Sigmoid colon (tissue), 7 donors: ENCODE results near the gene IGFL4. TPM values are rescaled to one million over a fixed set of nuclear protein-coding genes. Genes with fewer than 3 reads are reported as not detected.
A peak's percentile ranks its signal among the peaks of the same experiment; 100 is the strongest.

Source experiments
- DNase-seq: peaks from one replicate; pipeline ENCODE4 v3.0.0-alpha.2; 2019
- H3K27ac ChIP-seq, 4 donors: fragments of 200-600 bp; sonication (generic); one replicate each; pipeline ENCODE4 v1.5.1; 2016 to 2019; ENCODE audit warnings: mild to moderate bottlenecking in 1 of 4
- H3K27me3 ChIP-seq, 3 donors: fragments of 200-600 bp; sonication (generic); one replicate each; pipeline ENCODE4 v1.5.1; 2019; ENCODE audit warnings: mild to moderate bottlenecking in 1 of 3
- H3K36me3 ChIP-seq, 4 donors: fragments of 200-600 bp; sonication (generic); one replicate each; pipeline ENCODE4 v1.5.1; 2016 to 2019
- H3K4me1 ChIP-seq, 4 donors: fragments of 200-600 bp; sonication (generic); one replicate each; pipeline ENCODE4 v1.5.1; 2017 to 2019
- H3K4me3 ChIP-seq, 4 donors: fragments of 200-600 bp; sonication (generic); one replicate each; pipeline ENCODE4 v1.5.1; 2017 to 2019; ENCODE audit warnings: mild to moderate bottlenecking in 2 of 4, moderate library complexity in 1 of 4
- H3K9me3 ChIP-seq, 4 donors: fragments of 200-600 bp in 3 of 4; sonication (generic) in 3 of 4; one replicate each; pipeline versions ENCODE4 v1.5.1 to v1.6.1; 2013 to 2019
- EP300 ChIP-seq, 4 donors: sonication (generic); formaldehyde crosslinking; IDR thresholded peaks; one replicate each; pipeline ENCODE4 v1.6.1; 2017; ENCODE audit warnings: antibody characterized with exemption in 4 of 4
- POLR2A ChIP-seq, 2 donors: fragments of 450-650 bp; IDR thresholded peaks; one replicate each; pipeline ENCODE4 v1.6.1; 2016; ENCODE audit warnings: antibody characterized with exemption in 2 of 2, mild to moderate bottlenecking in 2 of 2, moderate library complexity in 2 of 2
- POLR2AphosphoS5 ChIP-seq, 4 donors: sonication (generic); formaldehyde crosslinking; IDR thresholded peaks; one replicate each; pipeline ENCODE4 v1.6.1; 2017; ENCODE audit warnings: antibody characterized with exemption in 4 of 4
- WGBS, 2 donors: extraction: QIAGEN DNeasy Blood & Tissue Kit; methylation state at CpG; one replicate each; pipeline ENCODE4 v1.1.7; 2013; 5-methylcytosine and 5-hydroxymethylcytosine counted together
- intact Hi-C: fragments of 100-400 bp; cut with DNase I; formaldehyde crosslinking; loops from one replicate; pipeline ENCODE4 v1.15.1; 2023
- polyA plus RNA-seq, 3 donors: library from polyadenylated mRNA; stranded (reverse); fragments of 200-250 nt; gene quantifications; one replicate each; pipeline ENCODE4 v1.2.3, GENCODE V29; 2013
- small RNA-seq, 3 donors: library from RNA; depleted of rRNA; stranded (forward); fragments of <200 nt; gene quantifications; one replicate each; pipeline ENCODE3, GENCODE V24; 2016
- total RNA-seq, 4 donors: library from RNA; depleted of rRNA; stranded (reverse); fragments of >200 nt; gene quantifications; one replicate each; pipeline ENCODE4 v1.1.0, GENCODE V29; 2016
- TF ChIP-seq, protein P1 (sequence below), 4 experiments: fragments of 450-650 bp in 3 of 4; fragments of 200-600 bp in 1 of 4; IDR thresholded peaks; one replicate each; pipeline ENCODE4 v1.5.1; 2016 to 2019; ENCODE audit warnings: antibody characterized with exemption in 4 of 4, mild to moderate bottlenecking in 3 of 4, moderate library complexity in 2 of 4
- donor health status: healthy with polysubstance abuse.
- donor health status: Bipolar disorder and iron deficiency.
- donor health status: healthy.

The IGFL4 gene
- total and polyA plus RNA-seq, 7 donors = not detected

DNA sequence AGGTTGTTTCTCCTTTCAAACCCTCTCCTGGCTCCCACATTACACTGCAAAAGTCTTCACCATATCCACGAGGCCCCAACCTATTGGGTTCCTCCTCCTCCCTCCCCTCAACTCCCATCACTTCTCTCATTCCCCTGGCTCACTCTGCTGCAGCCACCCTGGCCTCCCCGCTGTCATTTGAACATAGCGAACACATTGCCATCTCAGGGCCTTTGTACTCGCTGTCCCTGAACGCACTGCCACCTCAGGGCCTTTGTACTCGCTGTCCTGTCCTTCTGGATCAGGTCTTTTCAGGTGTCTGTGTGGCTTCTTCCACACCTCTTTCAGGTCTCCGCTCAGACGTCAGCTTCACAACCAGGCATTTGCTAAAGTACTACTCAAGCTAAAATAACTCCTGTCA is 43.9 kb downstream of the IGFL4 start:
- no peak for DNase-seq

GRCh38 chr19:45995715-45996385 is 45.0 kb downstream of the IGFL4 start:
- intact Hi-C loops = loop anchor here (5.0 kb wide), 2 partner anchors 94 to 109 kb away; partner anchors contain the start of genes IRF2BP1 and MYPOP
- peaks cover 0 to 25% (median 22%) of the 10 kb centered on the region in 4 donors for H3K4me1 ChIP-seq
- H3K9me3 ChIP-seq = no peaks in the 10 kb centered on the region
- no peaks in the 10 kb centered on the region for H3K36me3 ChIP-seq
- peaks cover 0 to 25% (median 10%) of the 10 kb centered on the region in 3 donors for H3K27me3 ChIP-seq
- 11 to 19% methylated on average over 13 of the region's 13 CpGs for WGBS, 2 donors
- H3K4me3 ChIP-seq = peak overlapping the region; percentile 60 to 87 (median 74)
- peak overlapping the region; percentile 75 to 85 (median 82) for H3K27ac ChIP-seq
- TF ChIP-seq EP300 (IDR thresholded peaks at IDR 0.05) = no peak
- no peak for TF ChIP-seq POLR2A (IDR thresholded peaks at IDR 0.05)
- no peak for TF ChIP-seq POLR2AphosphoS5 (IDR thresholded peaks at IDR 0.05)
- TF ChIP-seq, protein P1, sequence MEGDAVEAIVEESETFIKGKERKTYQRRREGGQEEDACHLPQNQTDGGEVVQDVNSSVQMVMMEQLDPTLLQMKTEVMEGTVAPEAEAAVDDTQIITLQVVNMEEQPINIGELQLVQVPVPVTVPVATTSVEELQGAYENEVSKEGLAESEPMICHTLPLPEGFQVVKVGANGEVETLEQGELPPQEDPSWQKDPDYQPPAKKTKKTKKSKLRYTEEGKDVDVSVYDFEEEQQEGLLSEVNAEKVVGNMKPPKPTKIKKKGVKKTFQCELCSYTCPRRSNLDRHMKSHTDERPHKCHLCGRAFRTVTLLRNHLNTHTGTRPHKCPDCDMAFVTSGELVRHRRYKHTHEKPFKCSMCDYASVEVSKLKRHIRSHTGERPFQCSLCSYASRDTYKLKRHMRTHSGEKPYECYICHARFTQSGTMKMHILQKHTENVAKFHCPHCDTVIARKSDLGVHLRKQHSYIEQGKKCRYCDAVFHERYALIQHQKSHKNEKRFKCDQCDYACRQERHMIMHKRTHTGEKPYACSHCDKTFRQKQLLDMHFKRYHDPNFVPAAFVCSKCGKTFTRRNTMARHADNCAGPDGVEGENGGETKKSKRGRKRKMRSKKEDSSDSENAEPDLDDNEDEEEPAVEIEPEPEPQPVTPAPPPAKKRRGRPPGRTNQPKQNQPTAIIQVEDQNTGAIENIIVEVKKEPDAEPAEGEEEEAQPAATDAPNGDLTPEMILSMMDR (IDR thresholded peaks at IDR 0.05) = no peak
- DNase-seq = no peak

More for the DNA sequence above, 43.9 kb downstream of the IGFL4 start:
- WGBS, 2 donors = 84 to 88% methylated on average over 8 of the region's 8 CpGs
- H3K4me1 ChIP-seq = peaks cover 0 to 27% (median 24%) of the 10 kb centered on the region in 4 donors
- TF ChIP-seq, protein P1 (IDR thresholded peaks at IDR 0.05) = no peak
- TF ChIP-seq POLR2AphosphoS5 (IDR thresholded peaks at IDR 0.05) (no peak), EP300 (IDR thresholded peaks at IDR 0.05) (no peak), POLR2A (IDR thresholded peaks at IDR 0.05) (no peak)
- intact Hi-C loops = loop anchor here (5.0 kb wide), 2 partner anchors 95 to 110 kb away; partner anchors contain the start of genes IRF2BP1 and MYPOP
- peaks cover 0 to 26% (median 10%) of the 10 kb centered on the region in 3 donors for H3K27me3 ChIP-seq
- H3K36me3 ChIP-seq = no peaks in the 10 kb centered on the region
- H3K4me3 ChIP-seq = no peak overlapping the region
- H3K9me3 ChIP-seq = no peaks in the 10 kb centered on the region
- H3K27ac ChIP-seq = no peak overlapping the region

- H3K9me3 ChIP-seq = no peaks in the 10 kb centered on the region
- peak; percentile 70 to 87 (median 86) for TF ChIP-seq POLR2AphosphoS5 (IDR thresholded peaks at IDR 0.05)
- no peak for TF ChIP-seq EP300 (IDR thresholded peaks at IDR 0.05)
- TF ChIP-seq POLR2A (IDR thresholded peaks at IDR 0.05) = peak; percentile 74 to 92
- H3K27ac ChIP-seq = peak within 1 kb of the TSS; percentile 75 to 85 (median 82)
- peak; percentile 98 for DNase-seq
- H3K4me1 ChIP-seq = peaks cover 0 to 18% (median 16%) of the 10 kb centered on the region in 4 donors
- intact Hi-C loops = loop anchor here (5.0 kb wide), 2 partner anchors 93 to 108 kb away; partner anchors contain the start of genes IRF2BP1 and MYPOP
- peak within 1 kb of the TSS; percentile 60 to 87 (median 74) for H3K4me3 ChIP-seq
- H3K36me3 ChIP-seq = no peaks in the 10 kb centered on the region
- H3K27me3 ChIP-seq = peaks cover 0 to 18% (median 10%) of the 10 kb centered on the region in 3 donors
- 0 to 1% methylated on average over 34 of the region's 34 CpGs for WGBS, 2 donors
Measured at GRCh38 chr19:45994998-45995714, 45.6 kb downstream of the IGFL4 start, which contains the start of gene CCDC61. CCDC61 (plus strand) TSS chr19:45995467; CDS start chr19:46003019, 7,552 bp downstream.

GRCh38 chr19:45994456-45994997 is 46.3 kb downstream of the IGFL4 start:
- Histone ChIP-seq H3K27me3 (peaks cover 0 to 12% (median 5%) of the 10 kb centered on the region in 3 donors), H3K9me3 (no peaks in the 10 kb centered on the region), H3K4me1 (peaks cover 0 to 13% (median 10%) of the 10 kb centered on the region in 4 donors), H3K4me3 (peak overlapping the region; percentile 27 to 87 (median 74)), H3K27ac (peak overlapping the region in 3 of 4 donors; percentile 26 to 55 (median 46)), H3K36me3 (no peaks in the 10 kb centered on the region)
- no peak for DNase-seq
- TF ChIP-seq POLR2AphosphoS5 (IDR thresholded peaks at IDR 0.05) = no peak
- WGBS, 2 donors = 6 to 12% methylated on average over 8 of the region's 8 CpGs
- intact Hi-C loops = no loop called here

DNA sequence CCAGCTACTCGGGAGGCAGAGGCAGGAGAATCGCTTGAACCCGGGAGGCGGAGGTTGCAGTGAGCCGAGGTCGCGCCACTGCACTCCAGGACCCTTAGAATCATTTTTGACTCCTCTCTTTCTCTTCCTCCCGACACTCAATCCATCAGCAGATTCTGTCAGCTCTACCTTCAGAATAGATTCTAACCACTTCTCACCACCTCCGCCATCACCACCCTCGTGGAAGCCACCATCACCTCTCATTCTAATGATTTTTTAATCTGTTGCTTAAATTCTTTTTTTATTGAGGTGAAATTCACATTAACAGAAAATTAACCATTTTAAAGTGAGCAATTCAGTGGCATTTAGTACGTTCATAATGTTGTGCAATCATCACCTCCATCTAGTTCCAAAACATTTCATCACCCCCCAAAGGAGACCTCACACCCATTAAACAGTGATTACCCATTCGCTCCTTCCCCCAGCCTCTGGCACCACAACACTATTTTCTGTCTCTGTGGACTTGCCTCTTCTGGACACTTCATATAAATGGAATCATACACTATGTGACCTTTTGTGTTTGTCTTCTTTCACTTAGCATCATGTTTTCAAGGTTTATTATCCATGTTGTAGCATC is 50.6 kb downstream of the IGFL4 start:
- Histone ChIP-seq H3K36me3 (no peaks in the 10 kb centered on the region), H3K4me1 (peaks cover 0 to 6% (median 0%) of the 10 kb centered on the region in 4 donors), H3K27ac (peak overlapping the region in 1 of 4 donors; percentile 41), H3K4me3 (no peak overlapping the region), H3K27me3 (no peaks in the 10 kb centered on the region), H3K9me3 (no peaks in the 10 kb centered on the region)
- intact Hi-C loops = no loop called here
- 88 to 89% methylated on average over 12 of the region's 12 CpGs for WGBS, 2 donors
- no peak for TF ChIP-seq POLR2AphosphoS5 (IDR thresholded peaks at IDR 0.05)
- no peak for TF ChIP-seq EP300 (IDR thresholded peaks at IDR 0.05)
- no peak for TF ChIP-seq POLR2A (IDR thresholded peaks at IDR 0.05)
- no peak for DNase-seq

Small RNAs within 50 kb of the gene (small RNA-seq; reads per million reads assigned to genes)
- gene MIR769 = 34.8 to 76.4 (median 70.0) reads per million in 3 donors

Other genes starting within 250 kb of the IGFL4 start
- gene DMWD, start 248.2 kb downstream of the IGFL4 start, total RNA-seq = 10 to 100 TPM; 21.1 to 59.5 (median 36.8) TPM
- gene DMWD, start 248.2 kb downstream of the IGFL4 start, polyA plus RNA-seq = 10 to 100 TPM; 13.2 to 30.4 (median 14.8) TPM
- gene RSPH6A, start 225.7 kb downstream of the IGFL4 start, total RNA-seq = not detected
- under 1 TPM in 1 of 3 donors, not detected in 2; 0.12 TPM for gene RSPH6A, start 225.7 kb downstream of the IGFL4 start, polyA plus RNA-seq
- gene SYMPK, start 177.9 kb downstream of the IGFL4 start, total RNA-seq = 10 to 100 TPM; 18.2 to 31.3 (median 25.3) TPM
- gene SYMPK, start 177.9 kb downstream of the IGFL4 start, polyA plus RNA-seq = 10 to 100 TPM; 26.4 to 84.4 (median 30.7) TPM
- gene FOXA3, start 176.7 kb downstream of the IGFL4 start, total RNA-seq = under 1 TPM in 1 of 4 donors, not detected in 3; 0.49 TPM
- 10 to 100 TPM; 28.1 to 72.8 (median 57.1) TPM for gene FOXA3, start 176.7 kb downstream of the IGFL4 start, polyA plus RNA-seq
- 10 to 100 TPM; 18.0 to 25.5 (median 20.8) TPM for gene IRF2BP1, start 154.9 kb downstream of the IGFL4 start, total RNA-seq
- 10 to 100 TPM in 2 of 3 donors, 1 to 10 TPM in 1; 7.8 to 15.2 (median 11.3) TPM for gene IRF2BP1, start 154.9 kb downstream of the IGFL4 start, polyA plus RNA-seq
- 1 to 10 TPM; 1.8 to 6.1 (median 3.0) TPM for gene MYPOP, start 138.4 kb downstream of the IGFL4 start, total RNA-seq
- 1 to 10 TPM; 6.2 to 8.3 (median 6.6) TPM for gene MYPOP, start 138.4 kb downstream of the IGFL4 start, polyA plus RNA-seq
- not detected for gene NANOS2, start 126.2 kb downstream of the IGFL4 start, total RNA-seq
- gene NANOS2, start 126.2 kb downstream of the IGFL4 start, polyA plus RNA-seq = under 1 TPM in 2 of 3 donors, not detected in 1; 0.46 to 0.60 TPM
- 1 to 10 TPM in 2 of 4 donors, under 1 TPM in 2; 0.36 to 3.0 (median 1.2) TPM for gene NOVA2, start 67.1 kb downstream of the IGFL4 start, total RNA-seq
- 1 to 10 TPM in 1 of 3 donors, under 1 TPM in 2; 0.23 to 1.1 (median 0.60) TPM for gene NOVA2, start 67.1 kb downstream of the IGFL4 start, polyA plus RNA-seq
- gene CCDC61, start 45.5 kb downstream of the IGFL4 start, total RNA-seq = 10 to 100 TPM in 2 of 4 donors, 1 to 10 TPM in 2; 5.0 to 15.2 (median 8.0) TPM
- 10 to 100 TPM in 2 of 3 donors, 1 to 10 TPM in 1; 9.6 to 16.3 (median 10.9) TPM for gene CCDC61, start 45.5 kb downstream of the IGFL4 start, polyA plus RNA-seq
- gene PGLYRP1, start 17.9 kb downstream of the IGFL4 start, total RNA-seq = not detected
- gene PGLYRP1, start 17.9 kb downstream of the IGFL4 start, polyA plus RNA-seq = under 1 TPM in 1 of 3 donors, not detected in 2; 0.12 TPM
- not detected for gene IGFL3, start 83.7 kb upstream of the IGFL4 start, total RNA-seq
- not detected for gene IGFL3, start 83.7 kb upstream of the IGFL4 start, polyA plus RNA-seq
- gene IGFL2, start 107.2 kb upstream of the IGFL4 start, total RNA-seq = 1 to 10 TPM in 1 of 4 donors, under 1 TPM in 1, not detected in 2; 0.49 to 1.8 TPM
- gene IGFL2, start 107.2 kb upstream of the IGFL4 start, polyA plus RNA-seq = 1 to 10 TPM in 1 of 3 donors, not detected in 2; 1.1 TPM
- gene IGFL1, start 188.7 kb upstream of the IGFL4 start, total RNA-seq = not detected
- not detected for gene IGFL1, start 188.7 kb upstream of the IGFL4 start, polyA plus RNA-seq